HepG2 (cell line): ENCODE measurements around the gene RUVBL1. TPM values are rescaled to one million over a fixed set of nuclear protein-coding genes. Genes with fewer than 3 reads are reported as not detected.

Experiments
- ETV6 ChIP-seq: sonication (generic); formaldehyde crosslinking; conservative IDR thresholded peaks from 2 replicates; pipeline ENCODE4 v1.4.0; 2020; ENCODE audit warnings: missing genetic modification reagents
- FOXP4 ChIP-seq: sonication (generic); formaldehyde crosslinking; IDR thresholded peaks from 2 replicates; pipeline ENCODE4 v1.4.0; 2020; ENCODE audit warnings: missing genetic modification reagents
- HIVEP1 ChIP-seq: sonication (generic); formaldehyde crosslinking; IDR thresholded peaks from 2 replicates; pipeline ENCODE4 v1.4.0; 2020; ENCODE audit warnings: mild to moderate bottlenecking, missing genetic modification reagents
- IKZF1 ChIP-seq: fragments of 450-650 bp; IDR thresholded peaks from 2 replicates; pipeline ENCODE4 v1.7.1; 2016
- LBX2 ChIP-seq: sonication (generic); formaldehyde crosslinking; IDR thresholded peaks from 2 replicates; pipeline ENCODE4 v1.5.0; 2020; ENCODE audit warnings: missing genetic modification reagents, mild to moderate bottlenecking, borderline replicate concordance
- MBD4 ChIP-seq: IDR thresholded peaks from 2 replicates; pipeline ENCODE4 v1.6.1; 2012; ENCODE audit warnings: low read length, inconsistent platforms, borderline replicate concordance
- MTA1 ChIP-seq: sonication (generic); formaldehyde crosslinking; IDR thresholded peaks from 2 replicates; pipeline ENCODE4 v1.4.0; 2020; ENCODE audit warnings: missing genetic modification reagents, mild to moderate bottlenecking, borderline replicate concordance
- SNAPC5 ChIP-seq: sonication (generic); formaldehyde crosslinking; IDR thresholded peaks from 2 replicates; pipeline ENCODE4 v1.8.1; 2023; ENCODE audit warnings: mild to moderate bottlenecking, missing genetic modification reagents, borderline replicate concordance
- ZBTB34 ChIP-seq: sonication (generic); formaldehyde crosslinking; IDR thresholded peaks from 2 replicates; pipeline ENCODE4 v1.8.0; 2022; ENCODE audit warnings: mild to moderate bottlenecking, missing genetic modification reagents
- ZFP36L2 ChIP-seq: sonication (generic); formaldehyde crosslinking; IDR thresholded peaks from 2 replicates; pipeline ENCODE4 v1.4.0; 2020; ENCODE audit warnings: missing genetic modification reagents
- ZNF142 ChIP-seq: sonication (generic); formaldehyde crosslinking; IDR thresholded peaks from 2 replicates; pipeline ENCODE4 v1.4.0; 2020; ENCODE audit warnings: missing genetic modification reagents
- polyA plus RNA-seq, 8 experiments: library from polyadenylated mRNA; depleted of rRNA in 3 of 8; stranded (reverse) in 7 of 8; unstranded in 1 of 8; fragments of >200 nt; fragmentation: Illumina TruSeq in 4 of 8; extraction: Trizol in 4 of 8; gene quantifications; 2 replicates each; pipeline versions ENCODE4 v1.2.1 to v1.2.3, GENCODE V29; 2011 to 2016; ENCODE audit warnings: low read depth in 4 of 8, missing spikeins in 1 of 8, mixed read lengths in 1 of 8; ENCODE audit not compliant: insufficient read depth in 1 of 8
- total RNA-seq, 5 experiments: library from RNA; depleted of rRNA; stranded (reverse); fragments of >200 nt; fragmentation: Illumina TruSeq; extraction: Trizol; gene quantifications; 2 replicates each; pipeline ENCODE4 v1.2.3, GENCODE V29; 2016; ENCODE audit warnings: low read depth in 1 of 5
- TF ChIP-seq, protein P1 (sequence below): sonication (generic); formaldehyde crosslinking; conservative IDR thresholded peaks from 2 replicates; pipeline ENCODE4 v1.5.0; 2020; ENCODE audit warnings: missing genetic modification reagents
- TF ChIP-seq, protein P2 (sequence below): sonication (generic); formaldehyde crosslinking; IDR thresholded peaks from 2 replicates; pipeline ENCODE4 v1.4.0; 2020; ENCODE audit warnings: missing genetic modification reagents

Gene RUVBL1
- total and polyA plus RNA-seq, 2 of the 13 experiments (the other 11 are each of a cell fraction or from before 2014, with no cell fraction given): 32.7 to 86.3 TPM

- TF ChIP-seq ZNF142 (CRISPR knock-in tag) (no peak; the same call in 1 of the 2 replicates), LBX2 (CRISPR knock-in tag) (no peak), MTA1 (CRISPR knock-in tag) (peak; percentile 36; the same call in 1 of the 2 replicates), HIVEP1 (CRISPR knock-in tag) (no peak), FOXP4 (CRISPR knock-in tag) (peak; percentile 81), ZBTB34 (CRISPR knock-in tag) (no peak), SNAPC5 (no peak), MBD4 (no peak), ETV6 (CRISPR knock-in tag) (no peak), IKZF1 (no peak), ZFP36L2 (CRISPR knock-in tag) (no peak)
- TF ChIP-seq, protein P1, sequence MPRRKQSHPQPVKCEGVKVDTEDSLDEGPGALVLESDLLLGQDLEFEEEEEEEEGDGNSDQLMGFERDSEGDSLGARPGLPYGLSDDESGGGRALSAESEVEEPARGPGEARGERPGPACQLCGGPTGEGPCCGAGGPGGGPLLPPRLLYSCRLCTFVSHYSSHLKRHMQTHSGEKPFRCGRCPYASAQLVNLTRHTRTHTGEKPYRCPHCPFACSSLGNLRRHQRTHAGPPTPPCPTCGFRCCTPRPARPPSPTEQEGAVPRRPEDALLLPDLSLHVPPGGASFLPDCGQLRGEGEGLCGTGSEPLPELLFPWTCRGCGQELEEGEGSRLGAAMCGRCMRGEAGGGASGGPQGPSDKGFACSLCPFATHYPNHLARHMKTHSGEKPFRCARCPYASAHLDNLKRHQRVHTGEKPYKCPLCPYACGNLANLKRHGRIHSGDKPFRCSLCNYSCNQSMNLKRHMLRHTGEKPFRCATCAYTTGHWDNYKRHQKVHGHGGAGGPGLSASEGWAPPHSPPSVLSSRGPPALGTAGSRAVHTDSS: no peak
- TF ChIP-seq, protein P2, sequence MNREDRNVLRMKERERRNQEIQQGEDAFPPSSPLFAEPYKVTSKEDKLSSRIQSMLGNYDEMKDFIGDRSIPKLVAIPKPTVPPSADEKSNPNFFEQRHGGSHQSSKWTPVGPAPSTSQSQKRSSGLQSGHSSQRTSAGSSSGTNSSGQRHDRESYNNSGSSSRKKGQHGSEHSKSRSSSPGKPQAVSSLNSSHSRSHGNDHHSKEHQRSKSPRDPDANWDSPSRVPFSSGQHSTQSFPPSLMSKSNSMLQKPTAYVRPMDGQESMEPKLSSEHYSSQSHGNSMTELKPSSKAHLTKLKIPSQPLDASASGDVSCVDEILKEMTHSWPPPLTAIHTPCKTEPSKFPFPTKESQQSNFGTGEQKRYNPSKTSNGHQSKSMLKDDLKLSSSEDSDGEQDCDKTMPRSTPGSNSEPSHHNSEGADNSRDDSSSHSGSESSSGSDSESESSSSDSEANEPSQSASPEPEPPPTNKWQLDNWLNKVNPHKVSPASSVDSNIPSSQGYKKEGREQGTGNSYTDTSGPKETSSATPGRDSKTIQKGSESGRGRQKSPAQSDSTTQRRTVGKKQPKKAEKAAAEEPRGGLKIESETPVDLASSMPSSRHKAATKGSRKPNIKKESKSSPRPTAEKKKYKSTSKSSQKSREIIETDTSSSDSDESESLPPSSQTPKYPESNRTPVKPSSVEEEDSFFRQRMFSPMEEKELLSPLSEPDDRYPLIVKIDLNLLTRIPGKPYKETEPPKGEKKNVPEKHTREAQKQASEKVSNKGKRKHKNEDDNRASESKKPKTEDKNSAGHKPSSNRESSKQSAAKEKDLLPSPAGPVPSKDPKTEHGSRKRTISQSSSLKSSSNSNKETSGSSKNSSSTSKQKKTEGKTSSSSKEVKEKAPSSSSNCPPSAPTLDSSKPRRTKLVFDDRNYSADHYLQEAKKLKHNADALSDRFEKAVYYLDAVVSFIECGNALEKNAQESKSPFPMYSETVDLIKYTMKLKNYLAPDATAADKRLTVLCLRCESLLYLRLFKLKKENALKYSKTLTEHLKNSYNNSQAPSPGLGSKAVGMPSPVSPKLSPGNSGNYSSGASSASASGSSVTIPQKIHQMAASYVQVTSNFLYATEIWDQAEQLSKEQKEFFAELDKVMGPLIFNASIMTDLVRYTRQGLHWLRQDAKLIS (CRISPR knock-in tag): no peak
Measured at GRCh38 chr3:128167973-128168674, 44.5 kb upstream of the RUVBL1 start (continued).
